ENCODE data around the gene CAP1. TPM values are rescaled to one million over a fixed set of nuclear protein-coding genes. Genes with fewer than 3 reads are reported as not detected.

Gene CAP1
- total and polyA plus RNA-seq, 2 donors (not counting 3 experiments of a cell fraction or from before 2014, with no cell fraction given): 191 to 427 TPM

GRCh38 chr1:40114400-40114799 is 73.9 kb downstream of the CAP1 start:
- FAIRE-seq (no peak), DNase-seq (ENCODE audit: low read depth, low spot score) (no peak)
- no peak overlapping the region for H3K27ac ChIP-seq (ENCODE audit: insufficient read depth, low read depth, low read length)
- no peaks in the 10 kb centered on the region for H4K20me1 ChIP-seq (replicated peaks; ENCODE audit: control insufficient read depth, extremely low read depth, insufficient read depth, low read length)
- H3K79me2 ChIP-seq (ENCODE audit: control insufficient read depth, insufficient read depth, low read length): no peaks in the 10 kb centered on the region
- no peak overlapping the region for H3K4me3 ChIP-seq (replicated peaks in 1 of 3; ENCODE audit: insufficient read depth in 1 of 3, low read depth in 1 of 3, low read length in 3 of 3)
- peaks cover 12 to 15% of the 10 kb centered on the region in 2 experiments for H3K27me3 ChIP-seq (ENCODE audit: control insufficient read depth in 2 of 2, insufficient read depth in 2 of 2, low read length in 2 of 2)
- no peak overlapping the region for H2AFZ ChIP-seq (ENCODE audit: low read depth, low read length)
- H3K4me2 ChIP-seq (ENCODE audit: insufficient read depth, low read length): no peak overlapping the region
- no peaks in the 10 kb centered on the region for H3K4me1 ChIP-seq (ENCODE audit: control insufficient read depth, extremely low read depth, insufficient read depth, low read length)
- TF ChIP-seq POLR2A (IDR thresholded peaks at IDR 0.05; ENCODE audit: low read depth, low read length): no peak
- TF ChIP-seq, protein P1, sequence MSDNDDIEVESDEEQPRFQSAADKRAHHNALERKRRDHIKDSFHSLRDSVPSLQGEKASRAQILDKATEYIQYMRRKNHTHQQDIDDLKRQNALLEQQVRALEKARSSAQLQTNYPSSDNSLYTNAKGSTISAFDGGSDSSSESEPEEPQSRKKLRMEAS (IDR thresholded peaks at IDR 0.05; ENCODE audit: insufficient read depth, insufficient read length): no peak
- TF ChIP-seq GATA2 (IDR thresholded peaks at IDR 0.05; ENCODE audit: insufficient read depth, insufficient read length, low read depth, low read length): no peak
- TF ChIP-seq MYC (IDR thresholded peaks at IDR 0.05; ENCODE audit: low read depth, low read length): no peak
- no peak for TF ChIP-seq JUN (IDR thresholded peaks at IDR 0.05; ENCODE audit: borderline replicate concordance, insufficient read depth, insufficient read length, low read depth)
- BruUV-seq (replicated peaks): no TSS peak
- no peaks in the 10 kb centered on the region for H3K9me3 ChIP-seq (replicated peaks; ENCODE audit: control insufficient read depth, insufficient read depth, low read length)
- H3K9ac ChIP-seq (replicated peaks; ENCODE audit: extremely low read depth, insufficient read depth, low read length): no peak overlapping the region
- POLR2A ChIA-PET: no interaction called here
- intact Hi-C loops (cut with micrococcal nuclease) (no loop called here), dilution Hi-C loops (cut with MboI; ENCODE audit: extremely low pct_ligation_motif_present, low sequenced_read_pairs) (no loop called here)
- CTCF ChIA-PET: no interaction called here
- no peaks in the 10 kb centered on the region for H3K9me1 ChIP-seq (replicated peaks; ENCODE audit: control insufficient read depth, extremely low read depth, insufficient read depth, low read length)
- no peaks in the 10 kb centered on the region for H3K36me3 ChIP-seq (ENCODE audit: control insufficient read depth in 2 of 2, extremely low read depth in 1 of 2, insufficient read depth in 2 of 2, low read length in 2 of 2)

DNA sequence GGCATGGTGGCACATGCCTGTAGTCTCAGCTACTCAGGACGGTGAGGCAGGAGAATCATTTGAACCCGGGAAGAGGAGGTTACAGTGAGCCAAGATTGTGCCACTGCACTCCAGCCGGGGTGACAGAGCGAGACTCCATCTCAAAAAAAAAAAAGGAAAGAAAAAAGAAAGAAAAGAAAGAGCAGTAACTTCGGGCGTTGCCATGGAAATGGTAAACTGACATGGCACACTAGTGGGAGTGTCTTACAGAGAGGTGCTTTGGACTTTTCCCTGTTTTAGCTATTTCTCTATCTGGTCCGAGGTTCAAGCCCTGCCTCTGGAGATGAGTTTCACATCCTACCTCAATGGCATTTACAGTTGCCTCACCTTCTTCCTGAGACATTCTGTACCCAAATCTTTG is 79.6 kb downstream of the CAP1 start:
- ChIA-PET POLR2A (no interaction called here), CTCF (interaction anchor here (1.2 kb wide), 1 partner anchor 23 kb away, joined by 3 read pairs; no protein-coding TSS in a partner anchor)
- Histone ChIP-seq H3K9me3 (replicated peaks; ENCODE audit: control insufficient read depth, insufficient read depth, low read length) (no peaks in the 10 kb centered on the region), H3K4me2 (ENCODE audit: insufficient read depth, low read length) (no peak overlapping the region), H3K27me3 (ENCODE audit: control insufficient read depth in 2 of 2, insufficient read depth in 2 of 2, low read length in 2 of 2) (peaks cover 14 to 15% of the 10 kb centered on the region in 2 experiments), H3K9ac (replicated peaks; ENCODE audit: extremely low read depth, insufficient read depth, low read length) (no peak overlapping the region), H3K4me1 (ENCODE audit: control insufficient read depth, extremely low read depth, insufficient read depth, low read length) (no peaks in the 10 kb centered on the region), H4K20me1 (replicated peaks; ENCODE audit: control insufficient read depth, extremely low read depth, insufficient read depth, low read length) (no peaks in the 10 kb centered on the region), H3K4me3 (replicated peaks in 1 of 3; ENCODE audit: insufficient read depth in 1 of 3, low read depth in 1 of 3, low read length in 3 of 3) (no peak overlapping the region), H2AFZ (ENCODE audit: low read depth, low read length) (no peak overlapping the region), H3K27ac (ENCODE audit: insufficient read depth, low read depth, low read length) (no peak overlapping the region), H3K79me2 (ENCODE audit: control insufficient read depth, insufficient read depth, low read length) (no peaks in the 10 kb centered on the region), H3K36me3 (ENCODE audit: control insufficient read depth in 2 of 2, extremely low read depth in 1 of 2, insufficient read depth in 2 of 2, low read length in 2 of 2) (no peaks in the 10 kb centered on the region), H3K9me1 (replicated peaks; ENCODE audit: control insufficient read depth, extremely low read depth, insufficient read depth, low read length) (no peaks in the 10 kb centered on the region)
- DNase-seq (ENCODE audit: low read depth, low spot score) (no peak), FAIRE-seq (no peak)
- BruUV-seq (replicated peaks): no TSS peak
- intact Hi-C loops (cut with micrococcal nuclease) (no loop called here), dilution Hi-C loops (cut with MboI; ENCODE audit: extremely low pct_ligation_motif_present, low sequenced_read_pairs) (no loop called here)
- TF ChIP-seq, protein P1 (IDR thresholded peaks at IDR 0.05; ENCODE audit: insufficient read depth, insufficient read length): no peak
- no peak for TF ChIP-seq GATA2 (IDR thresholded peaks at IDR 0.05; ENCODE audit: insufficient read depth, insufficient read length, low read depth, low read length)
- TF ChIP-seq MYC (IDR thresholded peaks at IDR 0.05; ENCODE audit: low read depth, low read length): no peak
- TF ChIP-seq EZH2 (IDR thresholded peaks at IDR 0.05; ENCODE audit: borderline replicate concordance, low read depth, low read length, severe bottlenecking): no peak
- TF ChIP-seq, protein P2, sequence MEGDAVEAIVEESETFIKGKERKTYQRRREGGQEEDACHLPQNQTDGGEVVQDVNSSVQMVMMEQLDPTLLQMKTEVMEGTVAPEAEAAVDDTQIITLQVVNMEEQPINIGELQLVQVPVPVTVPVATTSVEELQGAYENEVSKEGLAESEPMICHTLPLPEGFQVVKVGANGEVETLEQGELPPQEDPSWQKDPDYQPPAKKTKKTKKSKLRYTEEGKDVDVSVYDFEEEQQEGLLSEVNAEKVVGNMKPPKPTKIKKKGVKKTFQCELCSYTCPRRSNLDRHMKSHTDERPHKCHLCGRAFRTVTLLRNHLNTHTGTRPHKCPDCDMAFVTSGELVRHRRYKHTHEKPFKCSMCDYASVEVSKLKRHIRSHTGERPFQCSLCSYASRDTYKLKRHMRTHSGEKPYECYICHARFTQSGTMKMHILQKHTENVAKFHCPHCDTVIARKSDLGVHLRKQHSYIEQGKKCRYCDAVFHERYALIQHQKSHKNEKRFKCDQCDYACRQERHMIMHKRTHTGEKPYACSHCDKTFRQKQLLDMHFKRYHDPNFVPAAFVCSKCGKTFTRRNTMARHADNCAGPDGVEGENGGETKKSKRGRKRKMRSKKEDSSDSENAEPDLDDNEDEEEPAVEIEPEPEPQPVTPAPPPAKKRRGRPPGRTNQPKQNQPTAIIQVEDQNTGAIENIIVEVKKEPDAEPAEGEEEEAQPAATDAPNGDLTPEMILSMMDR (IDR thresholded peaks at IDR 0.05; ENCODE audit: extremely low read depth in 1 of 2, insufficient read depth in 1 of 2, low read depth in 1 of 2, low read length in 2 of 2): no peak
- TF ChIP-seq JUN (IDR thresholded peaks at IDR 0.05; ENCODE audit: borderline replicate concordance, insufficient read depth, insufficient read length, low read depth): no peak
- TF ChIP-seq POLR2A (IDR thresholded peaks at IDR 0.05; ENCODE audit: low read depth, low read length): no peak
